Keratinocyte (primary cell): Measurements from ENCODE around the gene LMO2. TPM values are rescaled to one million over a fixed set of nuclear protein-coding genes. Genes with fewer than 3 reads are reported as not detected.

ENCODE experiments used
- DNase-seq: peaks from one replicate; pipeline ENCODE4 v3.0.0-alpha.2; 2011; ENCODE audit warnings: low read depth, missing footprints, low spot score
- FAIRE-seq: peaks from 2 replicates; lab custom pipeline; 2011; peaks lifted over from hg19 to GRCh38; lab: Jason Lieb, UNC
- H2AFZ ChIP-seq: 2 replicates; pipeline ENCODE4 v1.6.0; 2012; ENCODE audit warnings: low read length, control low read depth, inconsistent platforms; ENCODE audit not compliant: control insufficient read depth
- H3K27ac ChIP-seq: 2 replicates; pipeline ENCODE4 v1.5.1; 2011; ENCODE audit warnings: low read length; ENCODE audit not compliant: control insufficient read depth, insufficient read depth
- H3K27me3 ChIP-seq: 3 replicates; pipeline ENCODE4 v1.6.0; 2011; ENCODE audit warnings: low read length; ENCODE audit not compliant: control insufficient read depth, insufficient read depth; ENCODE audit errors: extremely low read depth
- H3K36me3 ChIP-seq, 2 experiments: 2 replicates in 1 of 2; 3 replicates in 1 of 2; pipeline ENCODE4 v1.5.1; 2011; ENCODE audit warnings: low read length in 2 of 2, mild to moderate bottlenecking in 1 of 2; ENCODE audit not compliant: control insufficient read depth in 2 of 2, insufficient read depth in 2 of 2; ENCODE audit errors: extremely low read depth in 1 of 2
- H3K4me1 ChIP-seq: 3 replicates; pipeline ENCODE4 v1.5.1; 2011; ENCODE audit warnings: low read length; ENCODE audit not compliant: control insufficient read depth, insufficient read depth; ENCODE audit errors: extremely low read depth
- H3K4me2 ChIP-seq: 3 replicates; pipeline ENCODE4 v1.6.0; 2011; ENCODE audit warnings: low read depth, low read length; ENCODE audit not compliant: control insufficient read depth, insufficient read depth; ENCODE audit errors: extremely low read depth
- H3K4me3 ChIP-seq, 3 experiments: fragments of 200-600 bp in 1 of 3; sonication (generic) in 1 of 3; 2 replicates in 2 of 3; 3 replicates in 1 of 3; pipeline ENCODE4 v1.5.1; 2011 to 2016; ENCODE audit warnings: low read length in 3 of 3, mild to moderate bottlenecking in 3 of 3, control low read depth in 2 of 3, inconsistent platforms in 1 of 3, low read depth in 1 of 3, mixed read lengths in 1 of 3, mixed run types in 1 of 3, moderate library complexity in 1 of 3; ENCODE audit not compliant: control insufficient read depth in 2 of 3, insufficient read depth in 2 of 3; ENCODE audit errors: extremely low read depth in 1 of 3
- H3K79me2 ChIP-seq: 2 replicates; pipeline ENCODE4 v1.6.0; 2012; ENCODE audit warnings: low read length; ENCODE audit not compliant: control insufficient read depth, insufficient read depth
- H3K9ac ChIP-seq: 3 replicates; pipeline ENCODE4 v1.6.0; 2011; ENCODE audit warnings: low read length; ENCODE audit not compliant: control insufficient read depth, insufficient read depth; ENCODE audit errors: extremely low read depth
- H3K9me1 ChIP-seq: 3 replicates; pipeline ENCODE4 v1.6.0; 2011; ENCODE audit warnings: low read length; ENCODE audit not compliant: control insufficient read depth, insufficient read depth; ENCODE audit errors: extremely low read depth
- H3K9me3 ChIP-seq: 2 replicates; pipeline ENCODE4 v1.5.1; 2012; ENCODE audit warnings: low read depth, low read length; ENCODE audit not compliant: control insufficient read depth
- H4K20me1 ChIP-seq: 3 replicates; pipeline ENCODE4 v1.6.0; 2011; ENCODE audit warnings: low read length; ENCODE audit not compliant: control insufficient read depth, insufficient read depth; ENCODE audit errors: extremely low read depth
- EZH2 ChIP-seq: IDR thresholded peaks from one replicate; pipeline ENCODE4 v1.6.1; 2012; ENCODE audit warnings: inconsistent platforms, mild to moderate bottlenecking, low read length, moderate library complexity
- dilution Hi-C: fragments of 300-500 bp; cut with MboI; formaldehyde crosslinking; loops from one replicate; pipeline ENCODE4 v1.7.0; 2020; ENCODE audit warnings: low sequenced_read_pairs; ENCODE audit not compliant: extremely low pct_ligation_motif_present
- polyA plus RNA-seq, 5 experiments: library from polyadenylated mRNA; depleted of rRNA in 3 of 5; stranded (reverse) in 3 of 5; stranded (forward) in 1 of 5; unstranded in 1 of 5; fragments of >200 nt; gene quantifications; 1 replicate in 1 of 5; 2 replicates in 3 of 5; 3 replicates in 1 of 5; pipeline versions ENCODE4 v1.2.1 to v1.2.3, GENCODE V29; 2011 to 2012; ENCODE audit warnings: missing spikeins in 2 of 5, low read depth in 1 of 5, low replicate concordance in 1 of 5
- TF ChIP-seq, protein P1 (sequence below), 3 experiments: IDR thresholded peaks in 1 of 3; conservative IDR thresholded peaks in 1 of 3; optimal IDR thresholded peaks in 1 of 3; 2 replicates in 2 of 3; 3 replicates in 1 of 3; pipeline versions ENCODE3 to v1.5.1; 2011; ENCODE audit warnings: low read length in 3 of 3, mild to moderate bottlenecking in 3 of 3, moderate library complexity in 2 of 3, control low read depth in 1 of 3, inconsistent platforms in 1 of 3; ENCODE audit not compliant: insufficient read depth in 2 of 3; ENCODE audit errors: extremely low read depth in 1 of 3

LMO2 gene
- polyA plus RNA-seq, 1 donor (not counting 4 experiments of a cell fraction or from before 2014, with no cell fraction given), result 1.1 TPM

DNA sequence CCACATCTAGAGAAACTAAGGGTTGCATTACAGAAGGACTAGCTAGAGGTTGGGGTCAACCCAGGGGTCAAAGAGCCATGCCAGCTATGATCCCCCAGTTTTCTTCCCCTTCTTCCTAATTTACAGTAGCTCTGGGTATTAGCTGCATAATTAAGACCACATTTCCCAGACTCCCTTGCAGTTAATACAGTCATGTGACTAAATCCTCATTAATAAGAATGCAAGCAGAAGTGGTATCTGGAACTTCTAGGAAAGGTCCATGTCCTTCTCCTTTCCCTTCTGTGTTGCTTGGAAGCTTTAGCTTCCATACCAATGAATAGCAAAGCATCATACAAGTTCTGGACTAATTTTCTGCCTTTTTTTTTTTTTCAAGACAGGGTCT lies 19.1 kb upstream of the LMO2 start:
- H3K79me2 ChIP-seq, result no peaks in the 10 kb centered on the region
- FAIRE-seq (no peak), DNase-seq (no peak)
- H4K20me1 ChIP-seq, result no peaks in the 10 kb centered on the region
- no peaks in the 10 kb centered on the region for H3K4me1 ChIP-seq
- no peak for TF ChIP-seq EZH2
- TF ChIP-seq, protein P1, sequence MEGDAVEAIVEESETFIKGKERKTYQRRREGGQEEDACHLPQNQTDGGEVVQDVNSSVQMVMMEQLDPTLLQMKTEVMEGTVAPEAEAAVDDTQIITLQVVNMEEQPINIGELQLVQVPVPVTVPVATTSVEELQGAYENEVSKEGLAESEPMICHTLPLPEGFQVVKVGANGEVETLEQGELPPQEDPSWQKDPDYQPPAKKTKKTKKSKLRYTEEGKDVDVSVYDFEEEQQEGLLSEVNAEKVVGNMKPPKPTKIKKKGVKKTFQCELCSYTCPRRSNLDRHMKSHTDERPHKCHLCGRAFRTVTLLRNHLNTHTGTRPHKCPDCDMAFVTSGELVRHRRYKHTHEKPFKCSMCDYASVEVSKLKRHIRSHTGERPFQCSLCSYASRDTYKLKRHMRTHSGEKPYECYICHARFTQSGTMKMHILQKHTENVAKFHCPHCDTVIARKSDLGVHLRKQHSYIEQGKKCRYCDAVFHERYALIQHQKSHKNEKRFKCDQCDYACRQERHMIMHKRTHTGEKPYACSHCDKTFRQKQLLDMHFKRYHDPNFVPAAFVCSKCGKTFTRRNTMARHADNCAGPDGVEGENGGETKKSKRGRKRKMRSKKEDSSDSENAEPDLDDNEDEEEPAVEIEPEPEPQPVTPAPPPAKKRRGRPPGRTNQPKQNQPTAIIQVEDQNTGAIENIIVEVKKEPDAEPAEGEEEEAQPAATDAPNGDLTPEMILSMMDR (optimal IDR thresholded peaks at IDR 0.05 in 1 of 3, IDR thresholded peaks at IDR 0.05 in 1 of 3, conservative IDR thresholded peaks at IDR 0.05 in 1 of 3; ENCODE audit: extremely low read depth in 1 of 3, insufficient read depth in 2 of 3, low read length in 3 of 3), result no peak
- no peaks in the 10 kb centered on the region for H3K9me1 ChIP-seq
- no peaks in the 10 kb centered on the region for H3K36me3 ChIP-seq
- dilution Hi-C loops, result no loop called here
- no peak overlapping the region for H3K9ac ChIP-seq
- no peaks in the 10 kb centered on the region for H3K9me3 ChIP-seq
- H3K4me2 ChIP-seq, result no peak overlapping the region
- no peak overlapping the region for H2AFZ ChIP-seq
- H3K27ac ChIP-seq, result no peak overlapping the region
- no peaks in the 10 kb centered on the region for H3K27me3 ChIP-seq
- H3K4me3 ChIP-seq, result no peak overlapping the region

DNA sequence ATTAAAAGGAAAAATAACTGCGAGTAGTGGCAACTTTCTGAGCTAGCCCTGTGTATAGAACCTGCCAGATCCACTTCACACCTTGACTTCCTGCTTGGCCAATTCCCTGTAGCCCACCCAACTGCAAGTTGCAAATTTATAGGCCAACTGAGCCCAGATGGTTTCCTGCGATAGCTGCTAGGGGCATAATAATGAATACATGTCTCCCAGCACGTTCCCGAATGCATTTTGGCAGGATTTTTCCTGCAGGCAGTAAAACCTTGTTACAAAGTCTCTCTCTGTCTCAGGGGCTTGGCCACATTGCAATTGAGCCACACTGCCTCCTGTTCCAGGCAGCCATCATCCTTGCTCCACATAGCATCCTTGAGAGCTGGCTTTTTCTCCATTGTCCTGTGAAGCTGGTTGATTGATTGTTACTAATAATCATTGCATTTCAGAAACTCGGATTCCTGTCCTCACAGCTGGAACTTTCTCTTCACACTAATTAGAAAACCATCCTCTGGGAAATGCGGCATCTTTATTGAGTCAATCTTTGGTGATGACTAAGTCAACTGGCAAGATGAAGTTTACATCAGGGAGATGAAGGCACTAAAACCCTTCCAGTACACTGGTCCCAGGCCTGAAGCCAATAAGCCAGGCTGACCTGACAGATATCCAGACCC lies 18.6 kb upstream of the LMO2 start:
- FAIRE-seq, result no peak
- Histone ChIP-seq H3K27me3 (no peaks in the 10 kb centered on the region), H3K9me1 (no peaks in the 10 kb centered on the region), H3K9ac (no peak overlapping the region), H3K79me2 (no peaks in the 10 kb centered on the region), H3K9me3 (no peaks in the 10 kb centered on the region), H3K4me1 (no peaks in the 10 kb centered on the region), H3K36me3 (no peaks in the 10 kb centered on the region), H4K20me1 (no peaks in the 10 kb centered on the region), H3K4me3 (no peak overlapping the region), H3K4me2 (no peak overlapping the region), H3K27ac (no peak overlapping the region), H2AFZ (no peak overlapping the region)
- TF ChIP-seq, protein P1 (optimal IDR thresholded peaks at IDR 0.05 in 1 of 3, IDR thresholded peaks at IDR 0.05 in 1 of 3, conservative IDR thresholded peaks at IDR 0.05 in 1 of 3; ENCODE audit: extremely low read depth in 1 of 3, insufficient read depth in 2 of 3, low read length in 3 of 3), result no peak
- TF ChIP-seq EZH2, result no peak
- dilution Hi-C loops, result no loop called here
- DNase-seq, result no peak
